Effector CD8-positive, alpha-beta T cell (primary cell): ENCODE measurements around the gene PPP1R37.

Experiments
- DNase-seq: peaks from one replicate; lab custom pipeline; 2025; lab: John Stamatoyannopoulos, UW

PPP1R37 gene

DNA sequence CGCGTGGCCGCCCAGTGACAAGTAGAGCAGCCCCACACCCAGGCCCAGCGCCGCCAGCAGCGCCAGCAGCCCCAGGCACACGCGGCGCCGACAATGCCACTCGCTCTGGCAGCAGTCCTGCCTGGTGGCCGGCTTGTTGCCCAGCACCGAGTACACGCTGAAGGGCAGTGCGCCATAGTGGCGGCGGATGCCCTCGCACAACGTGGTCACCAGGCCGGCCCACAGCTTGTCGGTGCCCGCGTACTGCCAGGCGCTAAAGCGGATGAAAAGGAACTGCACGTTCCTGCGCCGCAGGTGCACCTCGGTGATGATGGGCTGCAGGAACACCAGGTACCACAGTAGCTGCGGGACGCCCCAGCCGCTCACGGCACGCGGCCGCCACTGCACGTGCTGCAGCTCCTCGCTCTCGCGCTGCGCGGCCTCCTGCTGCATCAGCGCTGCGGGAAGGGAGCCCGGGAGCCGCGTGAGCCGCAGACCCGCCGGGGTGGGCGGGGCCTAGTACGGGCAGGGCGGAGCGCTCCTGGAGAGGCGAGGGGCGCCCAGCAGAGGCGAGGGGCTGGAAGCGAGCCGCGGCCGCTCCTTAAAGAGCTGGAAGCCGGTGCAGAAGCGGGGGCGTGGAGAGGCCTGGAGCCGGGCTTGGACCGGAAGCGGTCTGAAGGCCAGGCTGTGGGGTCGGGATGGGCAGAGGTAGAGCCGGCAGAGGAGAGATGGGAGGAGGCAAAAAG is 60.5 kb downstream of the PPP1R37 start:
- DNase-seq, result peak; percentile 7

DNA sequence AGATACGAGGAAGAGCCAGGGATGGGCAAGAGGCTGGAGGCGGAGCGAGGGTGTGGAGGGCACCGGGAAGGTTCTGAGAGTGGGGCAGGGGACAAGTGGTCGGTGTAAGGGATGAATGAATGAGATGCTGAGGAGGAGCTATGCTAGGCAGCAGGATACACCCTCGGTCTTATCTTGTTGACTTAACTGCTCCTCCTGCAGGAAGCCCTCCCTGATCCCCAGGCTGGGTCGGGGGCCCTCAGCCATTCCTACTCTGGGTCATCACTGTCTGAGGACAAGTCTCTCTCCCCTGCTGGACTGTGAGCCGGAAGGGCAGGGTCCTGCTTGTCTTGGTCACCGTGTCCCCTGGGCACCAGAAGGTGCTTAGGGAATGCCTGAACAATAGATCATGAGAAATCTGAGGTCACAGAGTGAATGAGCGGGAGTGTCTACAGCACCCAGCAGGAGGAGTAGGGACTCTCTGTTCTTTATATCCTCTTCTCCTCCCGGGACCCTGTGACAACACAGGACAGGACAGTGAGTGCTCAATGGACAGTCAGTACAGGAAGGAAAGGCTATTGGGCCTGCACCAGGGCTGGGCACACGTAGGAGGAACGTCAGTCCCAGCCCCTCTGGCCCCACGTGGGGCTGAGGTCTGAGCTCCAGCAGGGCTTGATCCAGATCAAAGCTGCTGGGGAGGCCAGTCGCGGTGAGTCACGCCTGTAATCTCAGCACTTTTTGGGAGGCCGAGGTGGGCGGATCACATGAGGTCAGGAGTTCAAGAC is 61.3 kb downstream of the PPP1R37 start:
- DNase-seq, result no peak

DNA sequence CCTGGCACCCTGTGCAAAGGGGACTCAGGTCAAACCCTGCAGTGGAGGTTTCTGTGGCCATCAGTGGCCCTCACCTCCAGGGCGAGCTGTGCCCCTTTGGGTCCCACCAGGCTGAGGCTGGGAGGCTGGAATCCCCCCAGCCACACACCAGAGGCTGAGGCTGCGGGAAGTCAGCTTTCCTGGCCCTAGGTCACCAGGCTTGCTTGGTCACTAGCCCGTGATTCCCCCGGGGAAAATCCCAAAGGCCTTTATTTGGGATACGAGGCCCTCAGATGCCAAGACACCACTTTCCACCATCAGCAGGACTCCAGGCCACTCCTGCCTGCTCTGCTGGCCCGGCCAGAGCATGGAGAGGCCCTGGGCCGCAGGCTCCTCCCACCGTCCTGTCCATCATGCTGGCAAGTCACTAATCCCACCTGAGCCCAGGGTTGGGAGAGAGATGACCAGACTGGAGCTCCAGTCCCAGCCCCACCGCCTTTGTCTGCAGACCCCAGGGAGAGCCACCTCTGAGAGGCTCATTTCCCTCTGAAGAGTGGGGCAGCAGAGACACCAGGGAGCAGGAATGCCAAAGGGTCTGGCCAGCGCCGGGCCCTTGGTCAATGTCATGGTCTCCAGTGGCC is 63.1 kb downstream of the PPP1R37 start:
- DNase-seq, result no peak

DNA sequence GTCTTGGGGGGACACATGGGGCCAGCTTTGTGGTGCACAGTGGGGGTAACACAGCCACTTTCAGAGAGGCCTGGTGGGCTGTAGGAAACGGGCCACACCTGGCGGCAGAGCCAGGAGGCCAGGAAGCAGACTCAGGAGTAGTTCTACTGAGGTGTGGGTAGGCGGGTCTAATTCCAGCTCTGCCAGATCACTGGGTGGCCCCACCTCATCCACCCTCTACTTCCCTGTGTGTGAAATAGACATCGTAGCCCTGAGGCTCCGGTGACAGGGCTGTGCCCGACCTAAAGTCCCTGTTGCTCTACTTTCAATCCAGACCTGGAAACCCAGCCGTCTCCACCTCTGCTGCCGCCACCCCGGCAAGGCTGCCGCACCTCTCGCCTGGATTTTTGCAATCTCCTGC is 63.8 kb downstream of the PPP1R37 start:
- DNase-seq, result no peak

DNA sequence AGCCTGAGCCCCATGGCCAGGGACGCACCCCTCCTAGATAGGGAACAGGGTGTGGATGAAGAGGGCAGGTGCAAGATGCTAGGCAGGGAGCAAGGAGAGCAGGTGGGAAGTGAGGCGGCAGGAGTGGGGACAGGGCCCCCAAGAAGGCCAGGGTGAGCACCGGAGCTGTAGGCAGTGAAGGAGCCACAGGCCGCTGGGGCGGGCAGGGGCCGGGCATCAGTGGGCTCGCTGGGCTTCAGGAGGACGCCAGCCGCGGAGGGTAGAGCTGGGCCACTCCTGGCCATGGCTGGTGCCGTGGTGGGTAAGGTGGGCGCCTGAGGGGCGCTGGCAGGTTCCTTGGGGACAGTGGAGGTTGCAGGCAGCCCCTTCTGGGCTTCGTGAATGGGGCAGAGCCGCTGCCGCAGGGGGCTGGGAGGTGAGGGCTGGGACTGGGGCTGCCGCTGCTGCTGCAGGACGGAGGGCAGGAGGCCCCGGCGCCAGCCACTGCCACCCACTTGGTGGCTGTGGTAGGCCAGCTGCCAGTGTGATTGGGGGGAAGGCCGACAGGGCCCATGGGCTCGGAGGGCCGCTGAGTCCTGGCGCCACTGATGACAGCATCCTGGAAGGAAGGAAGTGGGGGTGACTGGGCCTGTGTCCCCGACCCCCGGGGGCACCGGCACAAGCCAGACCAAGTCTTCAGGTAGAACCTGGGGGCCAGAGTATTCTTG is 65.7 kb downstream of the PPP1R37 start:
- no peak for DNase-seq

DNA sequence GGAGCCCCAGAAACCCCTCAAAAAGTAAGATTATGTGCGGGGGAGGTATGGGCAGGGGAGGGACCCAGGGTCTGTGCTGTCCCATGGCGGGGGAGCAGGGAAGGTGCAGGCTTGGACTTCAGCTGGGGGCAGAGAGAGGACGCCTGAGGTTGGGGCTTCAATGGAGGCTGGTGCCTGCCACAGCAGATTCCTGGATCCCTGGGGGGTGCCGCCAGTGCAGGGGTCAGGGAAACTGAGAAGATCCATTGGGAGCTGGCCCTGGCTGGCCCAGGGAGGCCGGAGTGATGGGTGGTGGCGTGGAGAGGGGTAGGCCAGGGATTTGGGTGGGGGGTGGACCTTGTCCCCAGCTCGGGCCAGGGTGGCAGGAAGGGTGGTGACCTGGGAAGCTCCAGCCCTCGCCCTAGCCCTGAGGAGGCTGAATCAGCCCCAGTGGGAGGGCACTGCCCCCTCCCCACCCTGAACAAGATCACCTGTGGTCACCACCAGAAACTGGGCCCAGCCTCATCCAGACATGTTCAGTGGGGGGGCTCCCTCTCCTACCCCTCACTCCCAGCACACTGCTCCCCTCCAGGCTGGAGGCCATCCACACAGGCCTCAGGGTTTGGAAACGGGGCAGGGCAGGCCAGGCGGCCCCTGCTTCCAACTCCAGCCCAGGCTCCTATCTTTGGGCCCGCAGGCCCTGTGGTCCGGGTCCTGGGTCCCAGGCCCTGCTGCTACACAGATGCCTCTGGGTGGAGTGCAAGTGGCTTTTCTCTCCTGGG is 66.4 kb downstream of the PPP1R37 start:
- DNase-seq, result no peak

DNA sequence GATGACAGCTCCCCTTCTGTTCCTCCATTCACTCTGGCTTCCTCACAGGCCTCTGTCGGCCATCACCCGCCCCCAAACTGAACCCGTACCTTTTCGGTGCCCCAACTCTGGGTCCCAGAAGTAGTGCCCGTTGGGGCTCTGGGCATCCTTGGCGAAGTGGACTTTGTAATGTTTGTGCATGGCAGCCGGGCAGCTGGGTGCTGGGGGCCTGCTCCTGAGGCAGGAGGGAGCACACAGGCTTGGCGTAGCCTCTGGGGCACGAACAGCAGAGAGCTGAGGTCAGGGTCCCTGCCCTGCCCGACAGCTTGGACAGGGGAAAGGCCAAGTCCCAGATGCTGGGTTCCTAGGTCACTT is 67.0 kb downstream of the PPP1R37 start:
- no peak for DNase-seq

DNA sequence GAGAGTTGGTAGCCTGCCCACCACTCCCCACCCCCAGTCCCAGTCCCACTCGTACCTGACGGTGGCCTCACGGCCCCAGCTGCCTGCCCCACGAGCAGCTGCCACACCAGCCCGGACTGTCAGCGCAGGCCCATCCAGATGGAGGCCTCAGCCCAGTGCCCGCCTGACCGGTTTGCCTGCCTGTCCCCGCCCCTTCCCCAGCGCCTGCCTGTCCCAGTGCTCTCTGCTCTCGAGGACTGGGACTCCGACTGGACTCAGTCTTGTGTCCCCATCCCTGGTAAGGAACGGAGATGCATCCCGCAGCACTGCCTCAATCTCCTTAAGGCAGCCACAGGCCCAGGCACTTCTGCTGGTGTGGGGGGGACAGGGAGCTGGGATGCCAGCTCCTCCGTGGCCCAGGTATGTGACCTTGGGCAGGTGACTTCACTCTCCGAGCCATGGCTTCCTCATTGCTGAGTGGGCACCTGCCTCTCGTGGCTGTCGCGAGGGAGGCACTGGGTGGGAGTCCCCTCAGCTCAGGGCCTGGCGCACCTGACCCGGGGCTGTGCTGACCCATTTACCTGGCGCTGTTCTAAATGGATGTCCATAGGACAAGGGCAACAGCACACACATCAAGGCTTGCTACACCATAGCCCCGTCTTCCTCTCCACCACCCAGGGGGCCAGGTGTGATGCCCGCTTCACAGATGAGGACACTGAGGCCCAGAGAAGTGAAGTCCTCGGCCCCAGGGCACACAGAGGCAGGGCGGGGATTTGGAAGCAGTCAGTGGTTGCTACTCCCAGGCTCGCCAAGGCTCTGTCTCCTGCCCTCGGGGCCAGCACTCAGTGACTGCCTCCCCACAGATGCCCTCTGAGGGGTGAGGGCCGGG is 68.1 kb downstream of the PPP1R37 start, which contains the start of gene NKPD1:
NKPD1 (minus strand) TSS at position 113 of the 868 bp plus-strand sequence. CDS start 832 bp downstream, outside the sequence.
- DNase-seq, result no peak

DNA sequence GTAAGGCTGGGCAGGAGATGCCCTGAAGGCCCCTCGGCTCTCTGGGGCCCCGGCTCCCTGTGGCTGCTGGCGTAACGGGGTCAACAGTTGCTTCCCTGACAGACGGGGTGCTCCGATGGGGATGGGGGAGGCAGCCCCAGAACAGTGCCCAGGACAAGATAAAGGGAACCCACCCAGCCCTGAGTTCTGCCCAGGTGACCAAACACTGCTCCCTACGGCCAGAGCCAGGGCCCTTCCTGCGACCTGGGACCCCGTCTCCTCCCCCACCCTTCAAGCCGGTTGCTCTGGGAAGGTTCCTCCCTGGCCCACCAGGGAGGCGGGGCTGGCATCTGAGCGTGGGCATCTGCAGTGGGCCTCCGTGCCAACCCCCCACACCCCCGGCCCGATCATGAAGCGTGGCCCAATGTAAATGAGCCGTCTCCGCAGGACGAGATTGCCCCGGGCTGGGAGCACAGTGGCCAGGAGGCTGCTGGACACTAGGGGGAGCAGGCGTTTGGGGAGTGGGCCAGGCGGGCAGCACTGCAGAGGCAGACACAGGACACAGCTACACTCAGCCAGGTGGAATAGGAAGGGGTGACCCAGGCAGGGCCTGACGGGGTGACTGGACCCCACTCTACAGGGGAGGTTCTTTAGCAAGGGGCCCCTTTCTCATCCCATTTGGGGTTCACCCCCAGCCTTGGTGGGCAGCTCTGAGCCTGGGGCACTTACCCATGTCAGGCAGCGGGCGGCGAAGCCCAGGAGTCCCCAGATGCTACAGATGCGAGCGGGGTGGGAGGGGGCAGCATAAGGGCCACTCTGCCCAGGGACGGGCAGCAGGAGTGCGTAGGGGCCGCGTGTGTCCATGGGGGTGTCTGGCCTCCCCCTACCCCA is 69.0 kb downstream of the PPP1R37 start:
- no peak for DNase-seq

DNA sequence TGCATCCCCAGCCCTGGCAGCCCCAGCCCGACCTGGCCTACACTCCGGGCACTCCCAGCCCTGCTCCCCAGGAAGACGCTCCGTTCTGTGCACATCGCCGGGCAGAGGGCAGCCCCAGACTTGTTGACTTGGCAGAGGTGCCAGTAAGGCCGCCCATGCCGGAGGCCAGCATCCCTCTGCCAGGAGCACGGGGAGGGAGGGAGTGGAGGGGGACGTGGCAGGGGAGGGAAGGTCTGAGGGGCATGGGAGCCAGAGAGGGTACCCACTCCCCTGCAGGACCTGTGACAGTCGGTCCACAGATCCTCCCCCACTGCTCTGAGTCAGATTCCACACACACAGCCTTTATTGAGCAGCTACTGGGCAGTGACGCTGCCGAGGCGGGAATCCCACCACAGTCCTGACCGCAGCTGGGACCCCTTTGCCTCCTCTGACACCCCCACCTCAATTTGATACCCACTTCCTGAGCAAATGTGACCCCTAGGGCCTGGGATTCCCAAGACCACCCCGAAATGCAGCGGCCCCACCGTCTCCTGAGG is 69.7 kb downstream of the PPP1R37 start:
- no peak for DNase-seq

DNA sequence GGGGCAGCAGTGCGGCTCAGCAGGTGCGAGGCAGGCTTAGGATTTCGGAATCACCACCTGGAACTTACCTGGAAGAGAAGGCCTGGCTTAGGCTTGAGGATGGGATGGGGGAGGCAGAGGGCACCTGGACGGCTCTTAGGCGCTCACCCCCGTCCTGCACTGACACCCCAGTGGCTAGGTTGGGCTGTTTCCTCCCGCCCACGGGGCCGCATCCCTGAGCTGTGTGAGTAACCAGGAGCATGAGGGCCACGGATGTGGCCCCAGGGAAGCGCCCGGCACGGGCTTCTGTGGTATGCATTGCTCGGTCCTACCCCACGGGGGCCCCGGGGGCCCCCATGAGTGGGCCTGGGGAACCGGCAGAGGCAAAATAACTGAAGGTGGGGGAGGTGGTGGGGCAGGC is 70.2 kb downstream of the PPP1R37 start:
- DNase-seq, result no peak

DNA sequence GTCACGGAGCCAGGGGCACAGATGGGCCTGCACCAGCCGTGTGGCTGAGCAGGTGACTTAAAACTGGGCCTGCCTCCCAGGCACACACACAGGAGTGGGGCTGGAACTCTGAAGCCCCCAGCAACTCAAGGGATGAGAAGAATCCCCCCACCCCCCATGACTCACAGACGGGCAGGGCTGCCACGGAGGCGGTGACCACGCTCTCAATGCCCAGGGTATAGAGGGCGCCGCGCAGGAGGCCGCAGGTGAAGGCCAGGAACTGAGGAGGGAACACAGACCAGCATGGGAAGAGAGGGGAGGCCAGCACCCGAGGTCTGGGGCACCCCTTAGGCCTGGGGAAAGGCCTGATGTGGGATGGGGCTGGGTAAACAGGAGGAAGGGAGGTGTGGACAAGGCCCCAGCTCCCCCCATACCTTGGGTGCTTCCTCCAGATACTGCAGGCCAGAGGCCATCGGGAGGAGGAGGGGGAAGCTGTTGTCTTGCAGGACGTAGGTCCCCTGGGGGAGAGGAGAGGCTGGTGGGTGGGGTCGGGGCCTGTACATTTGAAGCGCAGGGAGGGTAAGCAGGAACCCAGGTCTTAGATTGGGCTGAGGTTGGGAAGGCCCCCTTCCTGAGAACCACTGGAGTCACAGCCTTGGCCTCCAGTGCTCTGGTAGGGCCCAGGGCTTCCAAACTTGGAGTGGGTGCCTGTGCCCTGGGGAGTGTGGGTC is 70.9 kb downstream of the PPP1R37 start:
- no peak for DNase-seq

DNA sequence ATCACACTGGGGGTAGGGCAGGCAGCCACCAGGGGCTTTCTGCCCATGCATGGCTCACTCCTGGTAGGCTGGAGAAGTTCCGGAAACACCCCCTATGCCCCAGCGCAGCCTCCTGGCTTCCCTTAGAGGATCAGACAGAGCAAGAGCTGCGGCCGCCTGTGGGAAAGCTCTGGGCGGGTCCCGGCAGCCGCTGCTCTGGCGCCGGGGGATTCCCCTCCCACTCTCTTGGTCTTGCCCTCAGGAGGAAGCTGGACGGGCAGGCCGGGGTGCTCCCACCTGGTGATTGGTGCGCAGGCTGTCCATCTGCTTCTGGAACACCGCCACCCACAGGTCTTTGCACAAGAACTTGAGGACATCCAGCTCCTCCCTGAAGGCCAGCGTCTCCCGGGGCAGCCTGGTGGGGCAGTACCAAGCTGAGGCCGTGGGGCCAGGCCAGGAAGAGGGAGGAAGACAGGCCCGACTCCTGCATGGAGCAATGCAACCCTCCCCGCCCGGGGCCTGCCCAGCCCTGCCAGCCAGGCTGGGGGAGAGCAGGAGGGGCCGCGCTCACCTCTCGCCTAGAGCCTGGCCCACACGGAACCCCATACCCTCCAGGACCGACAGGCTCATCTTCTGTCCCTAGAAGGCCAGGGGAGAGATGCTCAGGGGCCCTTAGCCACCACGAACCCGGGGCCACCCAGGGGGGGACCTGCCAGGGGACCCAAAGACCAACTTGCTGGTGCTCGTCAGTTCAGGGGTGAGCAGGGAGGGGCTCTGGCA is 71.8 kb downstream of the PPP1R37 start:
- DNase-seq, result peak; percentile 18

DNA sequence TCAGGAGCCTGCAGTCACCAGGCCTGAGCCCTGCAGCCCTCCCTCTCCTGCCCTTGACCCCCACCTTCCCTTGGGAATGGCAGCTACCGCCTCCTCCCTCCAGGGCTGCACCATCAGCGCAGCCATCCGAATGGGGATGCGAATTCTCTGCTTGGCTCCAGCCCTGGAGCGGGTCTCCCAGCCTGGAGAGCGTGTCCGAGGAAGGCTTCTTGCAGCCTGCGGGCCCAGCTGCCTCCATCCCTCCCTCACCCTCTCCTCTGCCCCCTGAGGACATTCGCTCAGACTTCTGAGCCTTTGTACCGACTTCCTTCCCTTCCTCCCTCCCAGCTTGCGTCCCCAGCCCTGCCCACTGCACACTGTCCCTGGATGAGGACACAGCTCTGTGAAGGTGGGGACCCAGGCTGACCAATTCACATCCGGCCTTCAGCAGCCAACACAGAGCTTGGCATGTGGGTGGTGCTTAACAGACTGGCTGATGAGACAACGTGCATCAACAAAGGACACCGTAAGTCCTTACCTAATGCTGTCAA is 73.8 kb downstream of the PPP1R37 start:
- no peak for DNase-seq

DNA sequence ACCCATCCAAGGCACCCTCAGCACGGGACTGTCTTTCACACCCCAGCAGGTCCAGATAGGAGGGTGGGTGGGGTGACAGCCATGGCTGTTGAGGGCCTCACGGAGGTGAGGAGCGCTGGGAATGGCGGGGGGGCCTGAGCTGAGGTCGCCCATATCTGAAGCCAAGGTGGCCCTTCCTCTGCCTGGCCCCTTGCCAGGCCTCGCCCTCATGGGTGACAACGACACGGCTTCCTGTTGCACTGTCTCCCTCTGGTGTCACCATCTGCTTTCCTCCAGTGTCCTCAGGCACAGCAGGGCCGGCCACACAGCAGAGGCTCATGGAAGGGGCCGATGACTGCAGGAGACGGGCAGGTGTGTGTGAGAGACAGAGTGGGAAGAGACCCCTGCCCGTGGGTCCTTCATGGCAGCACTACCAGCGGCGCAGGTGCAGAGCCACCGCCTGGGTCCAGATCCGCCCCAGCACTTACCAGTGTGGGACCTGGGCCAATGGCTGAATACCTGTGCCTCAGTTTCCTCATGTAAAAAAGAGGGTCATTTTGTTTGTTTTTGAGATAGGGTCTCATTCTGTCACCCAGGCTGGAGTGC is 75.9 kb downstream of the PPP1R37 start:
- no peak for DNase-seq

DNA sequence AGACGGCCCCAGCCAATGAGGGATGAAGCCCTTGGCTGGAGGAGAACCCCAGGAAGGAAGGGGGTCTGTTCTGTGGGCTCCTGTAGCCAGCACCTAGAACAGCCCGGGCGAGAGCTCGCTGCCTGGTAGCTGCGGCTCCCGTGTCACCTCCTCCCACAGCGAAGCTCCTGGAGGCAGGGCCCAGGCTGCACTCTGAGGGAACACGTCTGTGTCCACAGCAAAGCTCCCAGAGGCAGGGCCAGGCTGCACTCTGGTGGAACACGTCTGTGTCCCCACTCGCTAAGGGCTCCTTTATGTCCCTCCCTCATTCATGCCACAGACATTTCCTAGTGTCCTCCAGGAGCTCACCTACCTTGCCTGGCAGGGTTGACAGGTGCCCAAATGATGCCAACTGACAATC is 76.6 kb downstream of the PPP1R37 start:
- no peak for DNase-seq
